ENCODE data around the gene MORN2. TPM values are rescaled to one million over a fixed set of nuclear protein-coding genes. Genes with fewer than 3 reads are reported as not detected.

MORN2 gene
- total and polyA plus RNA-seq, 9 of the 15 experiments (the other 6 are each of a cell fraction or from before 2014, with no cell fraction given) = 10.4 to 39.5 (median 20.8) TPM

DNA sequence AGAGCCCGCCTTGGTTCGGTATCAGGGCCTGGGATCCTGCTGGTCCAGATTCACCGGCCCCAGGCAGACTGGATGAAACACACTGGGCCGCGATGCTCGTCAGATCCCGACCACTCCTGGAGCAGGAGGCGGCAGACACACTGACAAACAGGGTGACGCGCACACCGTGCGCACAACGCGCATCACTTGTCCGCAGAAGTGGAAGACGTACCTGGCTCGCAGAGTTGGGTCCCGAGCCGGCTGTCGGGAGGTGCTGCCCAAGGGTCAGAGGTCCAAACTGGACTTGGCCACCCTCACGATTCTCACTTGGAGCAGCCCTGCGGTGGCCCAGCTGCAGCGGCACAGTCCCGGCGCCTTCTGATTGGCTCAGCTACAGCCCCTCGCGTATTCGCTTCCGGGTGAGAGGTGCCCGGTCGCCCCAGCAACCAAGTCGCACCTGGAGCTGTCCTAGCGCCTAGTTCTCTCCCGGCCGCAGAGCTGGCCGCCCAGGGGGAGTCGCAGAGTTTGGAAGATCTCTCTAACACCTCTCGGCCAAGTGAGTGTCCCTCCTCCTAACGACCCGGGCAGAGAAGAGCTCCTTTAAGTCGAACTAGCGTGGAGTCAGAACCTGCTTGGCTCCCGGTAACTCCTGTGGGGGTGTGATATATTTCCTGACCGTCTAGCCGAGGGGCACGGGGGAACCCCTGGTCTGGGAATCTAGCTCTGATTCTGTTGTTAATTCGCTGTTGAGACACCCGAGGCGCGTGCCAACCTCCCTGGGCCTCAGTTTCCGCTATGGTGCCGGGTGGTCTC, at the start of gene MORN2, which contains the start of gene DHX57 (continued):
- TF ChIP-seq, protein P1, sequence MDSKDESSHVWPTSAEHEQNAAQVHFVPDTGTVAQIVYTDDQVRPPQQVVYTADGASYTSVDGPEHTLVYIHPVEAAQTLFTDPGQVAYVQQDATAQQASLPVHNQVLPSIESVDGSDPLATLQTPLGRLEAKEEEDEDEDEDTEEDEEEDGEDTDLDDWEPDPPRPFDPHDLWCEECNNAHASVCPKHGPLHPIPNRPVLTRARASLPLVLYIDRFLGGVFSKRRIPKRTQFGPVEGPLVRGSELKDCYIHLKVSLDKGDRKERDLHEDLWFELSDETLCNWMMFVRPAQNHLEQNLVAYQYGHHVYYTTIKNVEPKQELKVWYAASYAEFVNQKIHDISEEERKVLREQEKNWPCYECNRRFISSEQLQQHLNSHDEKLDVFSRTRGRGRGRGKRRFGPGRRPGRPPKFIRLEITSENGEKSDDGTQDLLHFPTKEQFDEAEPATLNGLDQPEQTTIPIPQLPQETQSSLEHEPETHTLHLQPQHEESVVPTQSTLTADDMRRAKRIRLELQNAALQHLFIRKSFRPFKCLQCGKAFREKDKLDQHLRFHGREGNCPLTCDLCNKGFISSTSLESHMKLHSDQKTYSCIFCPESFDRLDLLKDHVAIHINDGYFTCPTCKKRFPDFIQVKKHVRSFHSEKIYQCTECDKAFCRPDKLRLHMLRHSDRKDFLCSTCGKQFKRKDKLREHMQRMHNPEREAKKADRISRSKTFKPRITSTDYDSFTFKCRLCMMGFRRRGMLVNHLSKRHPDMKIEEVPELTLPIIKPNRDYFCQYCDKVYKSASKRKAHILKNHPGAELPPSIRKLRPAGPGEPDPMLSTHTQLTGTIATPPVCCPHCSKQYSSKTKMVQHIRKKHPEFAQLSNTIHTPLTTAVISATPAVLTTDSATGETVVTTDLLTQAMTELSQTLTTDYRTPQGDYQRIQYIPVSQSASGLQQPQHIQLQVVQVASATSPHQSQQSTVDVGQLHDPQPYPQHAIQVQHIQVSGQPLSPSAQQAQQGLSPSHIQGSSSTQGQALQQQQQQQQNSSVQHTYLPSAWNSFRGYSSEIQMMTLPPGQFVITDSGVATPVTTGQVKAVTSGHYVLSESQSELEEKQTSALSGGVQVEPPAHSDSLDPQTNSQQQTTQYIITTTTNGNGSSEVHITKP (IDR thresholded peaks at IDR 0.05; ENCODE audit: partially characterized antibody) = peak; percentile 99
- peak; percentile 72 for TF ChIP-seq MTA2 (IDR thresholded peaks at IDR 0.05; ENCODE audit: low read depth)
- peak in 1 of 2 experiments; percentile 97; a peak in 2 of 4 replicates for TF ChIP-seq NONO (IDR thresholded peaks at IDR 0.05; ENCODE audit: low read depth in 2 of 2, low read length in 1 of 2)
- no peak for TF ChIP-seq NCOA2 (IDR thresholded peaks at IDR 0.05; ENCODE audit: partially characterized antibody in 2 of 2)
- TF ChIP-seq, protein P2, sequence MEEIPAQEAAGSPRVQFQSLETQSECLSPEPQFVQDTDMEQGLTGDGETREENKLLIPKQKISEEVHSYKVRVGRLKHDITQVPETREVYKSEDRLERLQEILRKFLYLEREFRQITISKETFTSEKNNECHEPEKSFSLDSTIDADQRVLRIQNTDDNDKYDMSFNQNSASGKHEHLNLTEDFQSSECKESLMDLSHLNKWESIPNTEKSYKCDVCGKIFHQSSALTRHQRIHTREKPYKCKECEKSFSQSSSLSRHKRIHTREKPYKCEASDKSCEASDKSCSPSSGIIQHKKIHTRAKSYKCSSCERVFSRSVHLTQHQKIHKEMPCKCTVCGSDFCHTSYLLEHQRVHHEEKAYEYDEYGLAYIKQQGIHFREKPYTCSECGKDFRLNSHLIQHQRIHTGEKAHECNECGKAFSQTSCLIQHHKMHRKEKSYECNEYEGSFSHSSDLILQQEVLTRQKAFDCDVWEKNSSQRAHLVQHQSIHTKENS (CRISPR knock-in tag; IDR thresholded peaks at IDR 0.05) = no peak
- TF ChIP-seq POLR2G (IDR thresholded peaks at IDR 0.05; ENCODE audit: low read depth, low read length) = peak; percentile 79
- TF ChIP-seq CC2D1A (IDR thresholded peaks at IDR 0.05) = peak; percentile 10; the same call in 1 of the 2 replicates
- TF ChIP-seq CEBPZ (IDR thresholded peaks at IDR 0.05; ENCODE audit: borderline replicate concordance, low read depth, low read length) = no peak
- TF ChIP-seq CREB5 (CRISPR knock-in tag; IDR thresholded peaks at IDR 0.05) = no peak
- TF ChIP-seq SIN3A (IDR thresholded peaks at IDR 0.05; ENCODE audit: borderline replicate concordance in 2 of 2, control insufficient read depth in 1 of 2, low read depth in 2 of 2, low read length in 2 of 2) = peak; percentile 85 to 86
- TF ChIP-seq JUNB (CRISPR knock-in tag; conservative IDR thresholded peaks at IDR 0.05) = no peak
- peak; percentile 73 to 80 for TF ChIP-seq NRF1 (conservative IDR thresholded peaks at IDR 0.05 in 1 of 2, IDR thresholded peaks at IDR 0.05 in 1 of 2)
- no peak for TF ChIP-seq GTF2E2 (tag; IDR thresholded peaks at IDR 0.05)
- TF ChIP-seq RBM14 (IDR thresholded peaks at IDR 0.05; ENCODE audit: borderline replicate concordance, insufficient read depth, low read depth, low read length) = no peak
- TF ChIP-seq LCOR (CRISPR knock-in tag; IDR thresholded peaks at IDR 0.05) = peak; percentile 67; the same call in 1 of the 2 replicates

Measured in K562 (cell line).